GM23338 (cell line): ENCODE measurements around the gene DOCK1. TPM values are rescaled to one million over a fixed set of nuclear protein-coding genes. Genes with fewer than 3 reads are reported as not detected.
A peak's percentile ranks its signal among the peaks of the same experiment; 100 is the strongest.

Experiments used
- ATAC-seq: fragments of 200-7000 bp; cut with Tn5 transposase; 3 replicates; pipeline ENCODE4 v1.9.1; 2020
- DNase-seq: peaks from one replicate; pipeline ENCODE4 v3.0.0-alpha.2; 2015; ENCODE audit warnings: low spot score
- H2AFZ ChIP-seq: fragments of 200-600 bp; sonication (generic); 2 replicates; pipeline ENCODE4 v1.8.0; 2016; ENCODE audit warnings: antibody characterized with exemption, mild to moderate bottlenecking, moderate library complexity
- H3F3A ChIP-seq: fragments of 200-600 bp; sonication (generic); replicated peaks from 2 replicates; pipeline ENCODE4 v1.8.0; 2017; ENCODE audit warnings: antibody characterized with exemption, mixed run types, low read depth
- H3K27ac ChIP-seq: fragments of 200-600 bp; sonication (generic); 2 replicates; pipeline ENCODE4 v1.6.1; 2016; ENCODE audit warnings: low read depth
- H3K27me3 ChIP-seq: fragments of 200-600 bp; sonication (generic); 2 replicates; pipeline ENCODE4 v1.8.0; 2016; ENCODE audit warnings: mild to moderate bottlenecking, mixed run types, moderate library complexity; ENCODE audit not compliant: insufficient read depth
- H3K36me3 ChIP-seq: fragments of 200-600 bp; sonication (generic); 2 replicates; pipeline ENCODE4 v1.8.0; 2016; ENCODE audit warnings: mild to moderate bottlenecking; ENCODE audit not compliant: insufficient read depth
- H3K4me1 ChIP-seq: fragments of 200-600 bp; sonication (generic); 2 replicates; pipeline ENCODE4 v1.8.0; 2016; ENCODE audit warnings: mild to moderate bottlenecking, moderate library complexity; ENCODE audit not compliant: insufficient read depth
- H3K4me2 ChIP-seq: fragments of 200-600 bp; sonication (generic); 2 replicates; pipeline ENCODE4 v1.7.1; 2017; ENCODE audit warnings: mixed run types
- H3K4me3 ChIP-seq: fragments of 200-600 bp; sonication (generic); 2 replicates; pipeline ENCODE4 v1.6.1; 2016; ENCODE audit warnings: mixed run types
- H3K79me2 ChIP-seq: fragments of 200-600 bp; sonication (generic); replicated peaks from 2 replicates; pipeline ENCODE4 v1.8.0; 2017; ENCODE audit warnings: mild to moderate bottlenecking; ENCODE audit not compliant: insufficient read depth
- H3K9me2 ChIP-seq: fragments of 200-600 bp; sonication (generic); 2 replicates; pipeline ENCODE4 v1.8.0; 2017; ENCODE audit not compliant: insufficient read depth
- H4K20me1 ChIP-seq: fragments of 200-600 bp; sonication (generic); replicated peaks from 2 replicates; pipeline ENCODE4 v1.8.0; 2017; ENCODE audit warnings: mild to moderate bottlenecking; ENCODE audit not compliant: insufficient read depth
- H3K27ac Mint-ChIP-seq: 2 replicates; pipeline ENCODE4 v1.8.0; 2020; ENCODE audit warnings: inconsistent platforms, mild to moderate bottlenecking, moderate library complexity, mixed read lengths
- H3K27me3 Mint-ChIP-seq: 3 replicates; pipeline ENCODE4 v1.8.0; 2022; ENCODE audit warnings: low read depth, mild to moderate bottlenecking, moderate library complexity, mixed read lengths, inconsistent platforms; ENCODE audit not compliant: insufficient read depth, poor library complexity
- H3K36me3 Mint-ChIP-seq: 3 replicates; pipeline ENCODE4 v1.8.0; 2021; ENCODE audit warnings: low read depth, mild to moderate bottlenecking, inconsistent platforms, moderate library complexity, mixed read lengths
- H3K4me1 Mint-ChIP-seq: 3 replicates; pipeline ENCODE4 v1.8.0; 2020; ENCODE audit warnings: mild to moderate bottlenecking, inconsistent platforms, mixed read lengths
- H3K4me3 Mint-ChIP-seq: 3 replicates; pipeline ENCODE4 v1.8.0; 2021; ENCODE audit warnings: moderate library complexity, mild to moderate bottlenecking, inconsistent platforms, mixed read lengths
- H3K9me3 Mint-ChIP-seq: 3 replicates; pipeline ENCODE4 v1.8.0; 2020; ENCODE audit warnings: moderate library complexity, mild to moderate bottlenecking, inconsistent platforms, mixed read lengths
- JUNB ChIP-seq: IDR thresholded peaks from one replicate; pipeline ENCODE4 v1.6.1; 2016; ENCODE audit warnings: antibody characterized with exemption; ENCODE audit not compliant: unreplicated experiment
- NANOG ChIP-seq: IDR thresholded peaks from 2 replicates; pipeline ENCODE4 v1.6.1; 2016; ENCODE audit warnings: antibody characterized with exemption, borderline replicate concordance
- POLR2AphosphoS5 ChIP-seq: IDR thresholded peaks from 2 replicates; pipeline ENCODE4 v1.6.1; 2016; ENCODE audit warnings: antibody characterized with exemption, low read depth
- STAT1 ChIP-seq: IDR thresholded peaks from one replicate; pipeline ENCODE4 v1.6.1; 2016; ENCODE audit warnings: antibody characterized with exemption; ENCODE audit not compliant: unreplicated experiment
- ZNF114 ChIP-seq: fragments of 250-450 bp; sonication (Bioruptor Pico); IDR thresholded peaks from 2 replicates; pipeline ENCODE4 v1.5.0; 2020; ENCODE audit warnings: mild to moderate bottlenecking, moderate library complexity
- ZNF331 ChIP-seq: fragments of 250-450 bp; sonication (Bioruptor Pico); IDR thresholded peaks from 2 replicates; pipeline ENCODE4 v1.5.0; 2020; ENCODE audit warnings: low read depth, mild to moderate bottlenecking, moderate library complexity
- ZNF462 ChIP-seq: fragments of 250-450 bp; sonication (Bioruptor Pico); IDR thresholded peaks from 2 replicates; pipeline ENCODE4 v1.5.0; 2020; ENCODE audit warnings: mild to moderate bottlenecking, moderate library complexity
- polyA plus RNA-seq: library from polyadenylated mRNA; unstranded; fragments of >200 nt; fragmentation: Nextera tagmentation; extraction: Ambion mirVana; gene quantifications from 2 replicates; pipeline ENCODE4 v1.2.1, GENCODE V29; 2016
- total RNA-seq: library from RNA; depleted of rRNA; stranded (reverse); fragments of >200 nt; shearing (Covaris generic); gene quantifications from 2 replicates; pipeline ENCODE4 v1.2.3, GENCODE V29; 2014
- TF ChIP-seq, protein P1 (sequence below), 2 experiments: fragments of 200-600 bp in 1 of 2; sonication (generic) in 1 of 2; conservative IDR thresholded peaks; 2 replicates each; pipeline versions ENCODE4 v1.5.1 to v1.6.1; 2016 to 2017; ENCODE audit warnings: antibody characterized with exemption in 2 of 2, low read depth in 2 of 2, mild to moderate bottlenecking in 2 of 2, moderate library complexity in 1 of 2

DOCK1 gene
- total and polyA plus RNA-seq, 2 experiments from 2014 or later: 13.2 to 55.3 TPM

DNA sequence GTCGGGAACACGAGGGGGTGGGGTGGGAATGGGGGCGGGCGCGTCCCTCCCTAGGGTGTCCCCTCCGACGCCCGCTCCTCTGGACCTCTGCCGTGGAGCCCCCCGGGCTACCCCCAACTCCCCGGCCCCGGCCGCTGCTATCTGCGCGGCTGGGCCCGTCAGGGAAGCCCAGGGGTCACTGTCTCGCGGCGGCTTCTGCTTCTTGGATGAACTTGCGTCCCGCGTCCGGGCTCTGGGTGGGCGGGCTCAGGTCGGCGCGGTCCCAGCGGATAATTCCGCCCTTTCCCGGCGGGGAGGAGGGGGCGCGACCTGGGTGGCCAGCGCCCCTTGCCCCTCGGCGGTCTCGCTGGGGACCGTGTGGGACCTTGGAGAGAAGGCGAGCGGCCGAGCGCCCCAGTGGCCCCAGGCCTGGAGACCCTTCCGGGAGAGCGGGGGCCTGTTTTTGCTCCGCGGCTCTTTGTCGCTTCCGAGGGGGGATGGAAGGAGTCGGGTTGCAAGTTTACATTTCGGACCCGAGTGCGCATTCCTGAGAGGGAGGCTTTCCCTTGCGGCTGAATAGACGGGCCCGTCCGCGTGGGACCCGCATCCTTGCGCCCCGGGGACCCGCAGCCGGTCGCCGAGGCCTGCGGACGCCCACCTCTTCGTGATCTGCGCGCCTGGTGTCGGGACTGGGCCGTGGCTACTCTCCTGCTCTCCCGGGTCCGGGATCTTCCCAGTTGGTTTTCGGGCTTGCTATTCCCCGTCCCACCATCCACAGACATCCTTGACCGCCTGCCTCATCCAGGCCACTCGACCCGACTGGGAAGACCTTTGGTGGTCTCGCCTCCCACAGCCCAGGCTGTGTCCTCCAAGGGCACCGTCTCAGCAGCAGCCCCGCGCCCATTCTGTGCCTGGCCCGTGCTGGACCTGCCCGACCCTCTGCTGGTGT, 812 bp downstream of the DOCK1 start:
- Histone ChIP-seq H3K79me2 (peaks cover 59% of the 10 kb centered on the region), H3K4me3 (peak overlapping the region; percentile 77), H3K27ac (peak overlapping the region; percentile 55; the same call in 1 of the 2 replicates), H2AFZ (no peak overlapping the region), H3F3A (no peaks in the 10 kb centered on the region), H4K20me1 (peaks cover 12% of the 10 kb centered on the region), H3K36me3 (no peaks in the 10 kb centered on the region; the same call in 1 of the 2 replicates), H3K27me3 (no peaks in the 10 kb centered on the region), H3K9me2 (no peaks in the 10 kb centered on the region), H3K4me2 (peak overlapping the region; percentile 81), H3K4me1 (peaks cover 25% of the 10 kb centered on the region)
- Mint-ChIP-seq H3K4me3 (peak overlapping the region; percentile 90), H3K36me3 (peaks cover 43% of the 10 kb centered on the region), H3K27me3 (peaks cover 11% of the 10 kb centered on the region), H3K27ac (peak overlapping the region; percentile 93), H3K9me3 (peaks cover 3% of the 10 kb centered on the region), H3K4me1 (peaks cover 40% of the 10 kb centered on the region)
- ATAC-seq (peak; percentile 47), DNase-seq (peak; percentile 88)
- TF ChIP-seq STAT1: no peak
- peak; percentile 50 for TF ChIP-seq POLR2AphosphoS5

GRCh38 chr10:126906704-126907422, 1.6 kb downstream of the DOCK1 start:
- Mint-ChIP-seq H3K4me3 (peak overlapping the region; percentile 90), H3K36me3 (peaks cover 38% of the 10 kb centered on the region), H3K27ac (peak overlapping the region; percentile 93), H3K27me3 (peaks cover 14% of the 10 kb centered on the region), H3K4me1 (peaks cover 48% of the 10 kb centered on the region), H3K9me3 (no peaks in the 10 kb centered on the region; the same call in none of the 3 replicates)
- H3K36me3 ChIP-seq: no peaks in the 10 kb centered on the region; the same call in 1 of the 2 replicates
- H3K4me1 ChIP-seq: peaks cover 33% of the 10 kb centered on the region
- no peak overlapping the region for H2AFZ ChIP-seq
- no peaks in the 10 kb centered on the region for H3F3A ChIP-seq
- peaks cover 20% of the 10 kb centered on the region for H4K20me1 ChIP-seq
- H3K27me3 ChIP-seq: no peaks in the 10 kb centered on the region
- DNase-seq (no peak), ATAC-seq (no peak)
- H3K9me2 ChIP-seq: no peaks in the 10 kb centered on the region
- H3K27ac ChIP-seq: no peak overlapping the region
- peak overlapping the region; percentile 77 for H3K4me3 ChIP-seq
- H3K4me2 ChIP-seq: peak overlapping the region; percentile 81
- peaks cover 67% of the 10 kb centered on the region for H3K79me2 ChIP-seq
- TF ChIP-seq ZNF114 (no peak), STAT1 (no peak), NANOG (no peak), ZNF462 (CRISPR knock-in tag) (no peak), ZNF331 (CRISPR knock-in tag) (no peak), JUNB (no peak)
- TF ChIP-seq, protein P1, sequence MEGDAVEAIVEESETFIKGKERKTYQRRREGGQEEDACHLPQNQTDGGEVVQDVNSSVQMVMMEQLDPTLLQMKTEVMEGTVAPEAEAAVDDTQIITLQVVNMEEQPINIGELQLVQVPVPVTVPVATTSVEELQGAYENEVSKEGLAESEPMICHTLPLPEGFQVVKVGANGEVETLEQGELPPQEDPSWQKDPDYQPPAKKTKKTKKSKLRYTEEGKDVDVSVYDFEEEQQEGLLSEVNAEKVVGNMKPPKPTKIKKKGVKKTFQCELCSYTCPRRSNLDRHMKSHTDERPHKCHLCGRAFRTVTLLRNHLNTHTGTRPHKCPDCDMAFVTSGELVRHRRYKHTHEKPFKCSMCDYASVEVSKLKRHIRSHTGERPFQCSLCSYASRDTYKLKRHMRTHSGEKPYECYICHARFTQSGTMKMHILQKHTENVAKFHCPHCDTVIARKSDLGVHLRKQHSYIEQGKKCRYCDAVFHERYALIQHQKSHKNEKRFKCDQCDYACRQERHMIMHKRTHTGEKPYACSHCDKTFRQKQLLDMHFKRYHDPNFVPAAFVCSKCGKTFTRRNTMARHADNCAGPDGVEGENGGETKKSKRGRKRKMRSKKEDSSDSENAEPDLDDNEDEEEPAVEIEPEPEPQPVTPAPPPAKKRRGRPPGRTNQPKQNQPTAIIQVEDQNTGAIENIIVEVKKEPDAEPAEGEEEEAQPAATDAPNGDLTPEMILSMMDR (conservative IDR thresholded peaks at IDR 0.05; ENCODE audit: low read depth in 2 of 2): no peak
